ENCODE measurements around the gene ENTREP3.

Gene ENTREP3

GRCh38 chr1:155244368-155245162, 10.7 kb downstream of the ENTREP3 start:
- H3K27ac ChIP-seq (ENCODE audit: low read length) = peak overlapping the region; percentile 61
- H3K4me1 ChIP-seq (ENCODE audit: low read length) = peaks cover 27% of the 10 kb centered on the region
- peaks cover 8% of the 10 kb centered on the region for H3K79me2 ChIP-seq (ENCODE audit: low read length)
- H2AFZ ChIP-seq (ENCODE audit: low read depth, low read length) = peak overlapping the region; percentile 79
- H3K4me3 ChIP-seq (ENCODE audit: low read length) = peak overlapping the region; percentile 79
- no peak for TF ChIP-seq EZH2phosphoT487 (IDR thresholded peaks at IDR 0.05; ENCODE audit: low read depth)
- peak; percentile 36 for TF ChIP-seq CTCF (IDR thresholded peaks at IDR 0.05; ENCODE audit: low read depth, low read length)
- peak overlapping the region; percentile 78 for H3K4me2 ChIP-seq (ENCODE audit: low read length)
- no peaks in the 10 kb centered on the region for H4K20me1 ChIP-seq (ENCODE audit: insufficient read depth, low read length)
- H3K36me3 ChIP-seq (replicated peaks; ENCODE audit: low read depth, low read length) = peaks cover 15% of the 10 kb centered on the region
- peak overlapping the region; percentile 71 for H3K9ac ChIP-seq (ENCODE audit: low read length)
- H3K9me3 ChIP-seq (ENCODE audit: insufficient read depth, low read length) = no peaks in the 10 kb centered on the region
- no peaks in the 10 kb centered on the region for H3K27me3 ChIP-seq (ENCODE audit: low read depth, low read length)

- peak overlapping the region; percentile 78 for H3K4me2 ChIP-seq (ENCODE audit: low read length)
- no peaks in the 10 kb centered on the region for H4K20me1 ChIP-seq (ENCODE audit: insufficient read depth, low read length)
- H3K27ac ChIP-seq (ENCODE audit: low read length) = no peak overlapping the region
- peaks cover 8% of the 10 kb centered on the region for H3K79me2 ChIP-seq (ENCODE audit: low read length)
- H3K4me1 ChIP-seq (ENCODE audit: low read length) = peaks cover 27% of the 10 kb centered on the region
- H3K27me3 ChIP-seq (ENCODE audit: low read depth, low read length) = no peaks in the 10 kb centered on the region
- TF ChIP-seq EZH2phosphoT487 (IDR thresholded peaks at IDR 0.05; ENCODE audit: low read depth) (no peak), CTCF (IDR thresholded peaks at IDR 0.05; ENCODE audit: low read depth, low read length) (no peak)
- H3K36me3 ChIP-seq (replicated peaks; ENCODE audit: low read depth, low read length) = peaks cover 9% of the 10 kb centered on the region
- H3K9ac ChIP-seq (ENCODE audit: low read length) = no peak overlapping the region
- no peaks in the 10 kb centered on the region for H3K9me3 ChIP-seq (ENCODE audit: insufficient read depth, low read length)
- peak overlapping the region; percentile 79 for H3K4me3 ChIP-seq (ENCODE audit: low read length)
- no peak overlapping the region for H2AFZ ChIP-seq (ENCODE audit: low read depth, low read length)
Measured at GRCh38 chr1:155242805-155243358, 12.4 kb downstream of the ENTREP3 start.

- H3K4me1 ChIP-seq (ENCODE audit: low read length) = peaks cover 27% of the 10 kb centered on the region
- H4K20me1 ChIP-seq (ENCODE audit: insufficient read depth, low read length) = no peaks in the 10 kb centered on the region
- TF ChIP-seq EZH2phosphoT487 (IDR thresholded peaks at IDR 0.05; ENCODE audit: low read depth) (no peak), CTCF (IDR thresholded peaks at IDR 0.05; ENCODE audit: low read depth, low read length) (no peak)
- no peaks in the 10 kb centered on the region for H3K9me3 ChIP-seq (ENCODE audit: insufficient read depth, low read length)
- no peaks in the 10 kb centered on the region for H3K27me3 ChIP-seq (ENCODE audit: low read depth, low read length)
- H3K36me3 ChIP-seq (replicated peaks; ENCODE audit: low read depth, low read length) = peaks cover 3% of the 10 kb centered on the region
- H3K4me2 ChIP-seq (ENCODE audit: low read length) = peak overlapping the region; percentile 63; the same call in 1 of the 2 replicates
- no peak overlapping the region for H2AFZ ChIP-seq (ENCODE audit: low read depth, low read length)
- H3K9ac ChIP-seq (ENCODE audit: low read length) = no peak overlapping the region
- H3K79me2 ChIP-seq (ENCODE audit: low read length) = peaks cover 8% of the 10 kb centered on the region
- H3K4me3 ChIP-seq (ENCODE audit: low read length) = no peak overlapping the region
- H3K27ac ChIP-seq (ENCODE audit: low read length) = no peak overlapping the region
Measured at GRCh38 chr1:155241841-155242264, 13.4 kb downstream of the ENTREP3 start.

- H3K9me3 ChIP-seq (ENCODE audit: insufficient read depth, low read length) = no peaks in the 10 kb centered on the region
- H3K4me2 ChIP-seq (ENCODE audit: low read length) = peak overlapping the region; percentile 63
- TF ChIP-seq CTCF (IDR thresholded peaks at IDR 0.05; ENCODE audit: low read depth, low read length) (no peak), EZH2phosphoT487 (IDR thresholded peaks at IDR 0.05; ENCODE audit: low read depth) (no peak)
- no peaks in the 10 kb centered on the region for H3K36me3 ChIP-seq (replicated peaks; ENCODE audit: low read depth, low read length)
- H3K4me1 ChIP-seq (ENCODE audit: low read length) = peaks cover 27% of the 10 kb centered on the region
- H3K9ac ChIP-seq (ENCODE audit: low read length) = 0 out of 2 replicates have a peak overlapping the region, but pooled peaks have one; percentile 17
- no peaks in the 10 kb centered on the region for H3K27me3 ChIP-seq (ENCODE audit: low read depth, low read length)
- no peaks in the 10 kb centered on the region for H4K20me1 ChIP-seq (ENCODE audit: insufficient read depth, low read length)
- no peak overlapping the region for H3K27ac ChIP-seq (ENCODE audit: low read length)
- H3K4me3 ChIP-seq (ENCODE audit: low read length) = peak overlapping the region; percentile 75
- peak overlapping the region; percentile 70; the same call in 1 of the 2 replicates for H2AFZ ChIP-seq (ENCODE audit: low read depth, low read length)
- peaks cover 8% of the 10 kb centered on the region for H3K79me2 ChIP-seq (ENCODE audit: low read length)
Measured at GRCh38 chr1:155241069-155241679, 14.1 kb downstream of the ENTREP3 start.
